Heart right ventricle (tissue), 16 donors: ENCODE results near the gene PRKN. TPM values are rescaled to one million over a fixed set of nuclear protein-coding genes. Genes with fewer than 3 reads are reported as not detected.

ENCODE experiments used
- ATAC-seq, 8 donors: fragments of 200-7000 bp; cut with Tn5 transposase; one replicate each; pipeline ENCODE4 v1.9.1; 2020; ENCODE audit warnings: mild to moderate bottlenecking in 8 of 8, moderate library complexity in 8 of 8, moderate number of reproducible peaks in 1 of 8
- DNase-seq, 2 donors: peaks; one replicate each; pipeline ENCODE4 v3.0.0-alpha.2; 2020
- H3K27ac ChIP-seq, 10 donors: fragments of 200-600 bp; sonication (generic) in 2 of 10; one replicate each; pipeline versions ENCODE4 v1.5.0 to v1.8.0; 2020 to 2022; ENCODE audit warnings: mild to moderate bottlenecking in 3 of 10
- H3K27me3 ChIP-seq, 7 donors: fragments of 200-600 bp; one replicate each; pipeline ENCODE4 v1.8.0; 2021 to 2022; ENCODE audit warnings: mild to moderate bottlenecking in 2 of 7
- H3K36me3 ChIP-seq, 9 donors: fragments of 200-600 bp; sonication (generic) in 1 of 9; one replicate each; pipeline versions ENCODE4 v1.5.0 to v1.8.0; 2020 to 2022; ENCODE audit warnings: mild to moderate bottlenecking in 2 of 9
- H3K4me1 ChIP-seq, 9 donors: fragments of 200-600 bp; sonication (generic) in 1 of 9; one replicate each; pipeline versions ENCODE4 v1.5.0 to v1.8.0; 2020 to 2022; ENCODE audit warnings: mild to moderate bottlenecking in 4 of 9
- H3K4me3 ChIP-seq, 10 donors: fragments of 200-600 bp; sonication (generic) in 2 of 10; one replicate each; pipeline versions ENCODE4 v1.5.0 to v1.8.0; 2020 to 2022; ENCODE audit warnings: mild to moderate bottlenecking in 7 of 10, moderate library complexity in 2 of 10
- H3K9me3 ChIP-seq, 11 donors: fragments of 200-600 bp in 10 of 11; sonication (generic) in 2 of 11; one replicate each; pipeline versions ENCODE4 v1.5.0 to v1.8.0; 2013 to 2022; ENCODE audit warnings: mild to moderate bottlenecking in 2 of 11, control low read depth in 1 of 11, moderate library complexity in 1 of 11
- WGBS, 2 donors: extraction: QIAGEN DNeasy Blood & Tissue Kit; methylation state at CpG; one replicate each; pipeline ENCODE4 v1.1.7; 2013; ENCODE audit warnings: inconsistent platforms in 1 of 2; 5-methylcytosine and 5-hydroxymethylcytosine counted together
- intact Hi-C, 10 donors: fragments of 100-400 bp; cut with DNase I; formaldehyde crosslinking; loops; one replicate each; pipeline versions ENCODE4 v1.11.1 to v1.14.2; 2022
- polyA plus RNA-seq, 2 donors: library from polyadenylated mRNA; stranded (reverse); fragments of 200-250 nt; gene quantifications; one replicate each; pipeline ENCODE4 v1.2.3, GENCODE V29; 2013
- total RNA-seq, 10 donors: library from RNA; stranded (reverse); fragmentation: NEBNext Ultra II Directional in 3 of 10; extraction: Animal tissue kit (Norgen Biotek cat#: 25700) in 3 of 10; gene quantifications; one replicate each; pipeline versions ENCODE4 v1.2.1 to v1.2.4, GENCODE V29; 2021 to 2023
- TF ChIP-seq, protein P1 (sequence below), 9 donors: fragments of 200-600 bp; sonication (generic) in 2 of 9; IDR thresholded peaks; one replicate each; pipeline versions ENCODE4 v1.5.0 to v1.8.0; 2021 to 2022; ENCODE audit warnings: antibody characterized with exemption in 9 of 9, mild to moderate bottlenecking in 5 of 9, moderate library complexity in 1 of 9
- donor health status: Arrhythmogenic right ventricular cardiomyopathy.
- donor health status: ischemic (EF 13 %, LVEDD 7.1; RV severe dilation, severe dysfunction).
- donor health status: healthy with polysubstance abuse.
- donor health status: DM: no; HTN: yes; CAD: no.
- donor health status: DM: no; HTN: no; CAD: no.
- donor health status: ischemic (EF 25% LVEDD 6.9; RV normal size, moderate dysfunction).
- donor health status: ischemic (EF 25% LVEDD 5.7; RV mildly dilated, moderate dysfunction).
- donor health status: healthy.
- donor health status: DM: yes; HTN: yes; CAD: no.
- donor health status: Ischemic cardiomyopathy.
- donor health status: ischemic (EF 35%, LVEDD 5.7; RV mildly dilated, moderate dysfunction).
- donor health status: nonischemic (EF 11% LVEDD 7.7; RV severe dilation, severe dysfunction).
- donor health status: DM: yes; HTN: yes; CAD: no.
- donor health status: PGD.
- donor health status: ischemic (EF 29% LVEDD 5.4; RV normal size, mild dysfunction).
- donor health status: nonischemic (EF 23%, LVEDD 6.1; RV moderate dilation, normal function).

Gene PRKN
- total and polyA plus RNA-seq, 12 donors = 2.3 to 27.7 (median 26.3) TPM

DNA sequence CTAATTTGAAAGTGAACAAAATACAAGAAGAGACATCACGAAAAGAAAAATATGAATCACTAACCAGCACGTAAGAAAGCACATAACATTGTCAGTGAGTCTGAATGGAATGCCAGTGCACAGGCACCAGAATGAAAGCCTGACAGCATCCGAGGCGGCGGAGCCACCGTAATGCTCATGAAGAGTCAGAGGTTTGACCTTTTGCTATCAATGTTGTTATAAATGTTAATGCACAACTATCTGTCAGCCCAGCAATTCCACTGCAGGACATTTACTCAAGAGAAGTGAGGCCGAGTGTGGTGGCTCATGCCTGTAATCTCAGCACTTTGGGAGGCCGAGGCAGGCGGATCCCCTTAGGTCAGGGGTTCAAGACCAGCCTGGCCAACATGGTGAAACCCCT is 562.1 kb downstream of the PRKN start:
- intact Hi-C loops = no loop called here
- H3K36me3 ChIP-seq = no peaks in the 10 kb centered on the region
- H3K4me1 ChIP-seq = peaks cover 0 to 5% (median 0%) of the 10 kb centered on the region in 9 donors
- TF ChIP-seq, protein P1, sequence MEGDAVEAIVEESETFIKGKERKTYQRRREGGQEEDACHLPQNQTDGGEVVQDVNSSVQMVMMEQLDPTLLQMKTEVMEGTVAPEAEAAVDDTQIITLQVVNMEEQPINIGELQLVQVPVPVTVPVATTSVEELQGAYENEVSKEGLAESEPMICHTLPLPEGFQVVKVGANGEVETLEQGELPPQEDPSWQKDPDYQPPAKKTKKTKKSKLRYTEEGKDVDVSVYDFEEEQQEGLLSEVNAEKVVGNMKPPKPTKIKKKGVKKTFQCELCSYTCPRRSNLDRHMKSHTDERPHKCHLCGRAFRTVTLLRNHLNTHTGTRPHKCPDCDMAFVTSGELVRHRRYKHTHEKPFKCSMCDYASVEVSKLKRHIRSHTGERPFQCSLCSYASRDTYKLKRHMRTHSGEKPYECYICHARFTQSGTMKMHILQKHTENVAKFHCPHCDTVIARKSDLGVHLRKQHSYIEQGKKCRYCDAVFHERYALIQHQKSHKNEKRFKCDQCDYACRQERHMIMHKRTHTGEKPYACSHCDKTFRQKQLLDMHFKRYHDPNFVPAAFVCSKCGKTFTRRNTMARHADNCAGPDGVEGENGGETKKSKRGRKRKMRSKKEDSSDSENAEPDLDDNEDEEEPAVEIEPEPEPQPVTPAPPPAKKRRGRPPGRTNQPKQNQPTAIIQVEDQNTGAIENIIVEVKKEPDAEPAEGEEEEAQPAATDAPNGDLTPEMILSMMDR (IDR thresholded peaks at IDR 0.05) = no peak
- no peak overlapping the region for H3K4me3 ChIP-seq
- no peaks in the 10 kb centered on the region for H3K9me3 ChIP-seq
- no peak overlapping the region for H3K27ac ChIP-seq
- no peaks in the 10 kb centered on the region for H3K27me3 ChIP-seq
- 89 to 91% methylated on average over 9 of the region's 9 CpGs for WGBS, 2 donors
- DNase-seq = no peak
- peak in 3 of 8 donors; percentile 45 to 57 (median 49) for ATAC-seq

DNA sequence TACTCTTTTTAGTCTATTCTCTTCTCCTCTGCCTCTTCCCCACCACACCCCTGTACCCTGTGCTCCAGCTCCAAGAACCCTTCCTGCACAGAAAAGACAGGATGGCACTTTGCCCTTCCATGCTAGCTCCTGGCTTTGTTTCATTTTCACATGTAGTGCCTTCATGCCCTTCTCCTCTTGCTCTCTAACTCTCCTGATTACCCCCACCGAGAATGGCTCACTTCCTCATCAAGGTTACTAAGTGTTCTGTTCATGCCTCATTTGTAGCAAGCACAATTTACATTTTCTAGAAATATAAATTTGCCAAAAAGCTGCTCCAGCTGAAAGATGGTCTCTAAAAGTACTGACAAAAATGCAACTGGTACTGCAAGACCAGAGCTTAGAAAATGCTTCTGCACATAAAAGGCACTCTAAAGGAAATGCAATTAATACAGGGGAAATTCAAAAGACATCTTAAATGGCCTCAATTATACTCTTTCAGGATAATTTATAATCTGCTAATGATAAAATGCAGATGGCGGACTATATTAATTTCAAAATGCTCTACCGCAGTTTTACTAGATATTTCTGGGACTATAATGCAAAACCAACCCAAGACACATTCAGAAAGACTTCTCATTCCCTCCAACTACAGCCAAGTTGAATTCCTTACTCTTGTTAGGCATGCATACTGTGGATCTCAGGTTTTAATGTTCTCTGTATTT is 570.2 kb downstream of the PRKN start:
- Histone ChIP-seq H3K27me3 (no peaks in the 10 kb centered on the region), H3K27ac (no peak overlapping the region), H3K4me3 (no peak overlapping the region), H3K4me1 (peaks cover 0 to 8% (median 0%) of the 10 kb centered on the region in 9 donors), H3K36me3 (no peaks in the 10 kb centered on the region), H3K9me3 (peaks cover 0 to 9% (median 0%) of the 10 kb centered on the region in 11 donors)
- DNase-seq (no peak), ATAC-seq (no peak)
- 44 to 50% methylated on average over 3 of the region's 3 CpGs for WGBS, 2 donors
- TF ChIP-seq, protein P1 (IDR thresholded peaks at IDR 0.05) = no peak
- intact Hi-C loops = no loop called here

DNA sequence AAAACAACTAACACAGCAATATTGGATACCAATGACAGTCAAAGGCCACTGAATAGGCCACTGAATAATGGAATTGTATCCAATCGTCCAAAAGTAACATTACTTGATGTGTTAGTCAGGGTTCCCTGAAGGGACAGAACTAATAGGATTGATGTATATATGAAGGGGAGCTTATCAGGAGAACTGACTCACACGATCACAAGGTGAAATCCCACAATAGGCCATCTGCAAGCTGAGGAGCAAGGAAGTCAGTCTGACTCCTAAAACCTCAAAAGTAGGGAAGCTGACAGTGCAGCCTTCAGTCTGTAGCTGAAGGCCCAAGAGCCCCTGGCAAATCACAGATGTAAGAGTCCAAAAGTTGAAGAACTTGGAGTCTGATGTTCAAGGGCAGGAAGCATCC is 571.4 kb downstream of the PRKN start:
- Histone ChIP-seq H3K27me3 (no peaks in the 10 kb centered on the region), H3K27ac (no peak overlapping the region), H3K9me3 (peaks cover 0 to 9% (median 0%) of the 10 kb centered on the region in 11 donors), H3K36me3 (no peaks in the 10 kb centered on the region), H3K4me1 (peaks cover 0 to 11% (median 0%) of the 10 kb centered on the region in 9 donors), H3K4me3 (no peak overlapping the region)
- WGBS, 2 donors = 86 to 89% methylated on average over 2 of the region's 2 CpGs
- TF ChIP-seq, protein P1 (IDR thresholded peaks at IDR 0.05) = no peak
- intact Hi-C loops = no loop called here
- ATAC-seq (no peak), DNase-seq (no peak)

DNA sequence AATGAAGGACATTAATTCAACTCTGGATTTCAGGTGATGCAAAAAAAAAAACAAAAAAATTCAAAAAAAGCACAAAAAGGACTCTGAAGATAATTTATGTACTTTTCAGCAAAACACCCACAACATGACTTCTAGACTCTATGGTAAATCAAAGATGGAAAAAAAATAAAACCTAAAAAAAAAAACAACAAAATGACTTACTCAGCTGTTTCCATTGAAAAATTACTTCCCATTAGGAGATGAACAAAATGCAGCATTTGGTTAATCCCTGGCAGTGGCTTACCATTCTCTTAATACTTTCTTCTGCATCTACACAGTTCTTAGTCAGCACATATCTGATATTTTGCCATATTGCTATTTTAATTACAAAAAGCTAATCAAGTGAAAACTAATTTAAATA is 572.6 kb downstream of the PRKN start:
- Histone ChIP-seq H3K27me3 (no peaks in the 10 kb centered on the region), H3K36me3 (no peaks in the 10 kb centered on the region), H3K9me3 (peaks cover 0 to 9% (median 0%) of the 10 kb centered on the region in 11 donors), H3K27ac (no peak overlapping the region), H3K4me3 (no peak overlapping the region), H3K4me1 (peaks cover 0 to 14% (median 0%) of the 10 kb centered on the region in 9 donors)
- intact Hi-C loops = no loop called here
- TF ChIP-seq, protein P1 (IDR thresholded peaks at IDR 0.05) = no peak
- no peak for DNase-seq
- ATAC-seq = no peak
